GM21717 (cell line): Measurements from ENCODE around the gene THAP7.
"Not testable (repeated sequence)": the region's sequence is repeated elsewhere in the genome, so short reads cannot be mapped to it uniquely, and the experiment has no call there.

Source experiments
- ATAC-seq: cut with Tn5 transposase; IDR thresholded peaks from one replicate; pipeline ENCODE4 v1.9.1; 2021; ENCODE audit warnings: mild to moderate bottlenecking, moderate library complexity; ENCODE audit not compliant: unreplicated experiment

THAP7 gene

GRCh38 chr22:20979940-20980453, 21.9 kb downstream of the THAP7 start:
- ATAC-seq: no peak

DNA sequence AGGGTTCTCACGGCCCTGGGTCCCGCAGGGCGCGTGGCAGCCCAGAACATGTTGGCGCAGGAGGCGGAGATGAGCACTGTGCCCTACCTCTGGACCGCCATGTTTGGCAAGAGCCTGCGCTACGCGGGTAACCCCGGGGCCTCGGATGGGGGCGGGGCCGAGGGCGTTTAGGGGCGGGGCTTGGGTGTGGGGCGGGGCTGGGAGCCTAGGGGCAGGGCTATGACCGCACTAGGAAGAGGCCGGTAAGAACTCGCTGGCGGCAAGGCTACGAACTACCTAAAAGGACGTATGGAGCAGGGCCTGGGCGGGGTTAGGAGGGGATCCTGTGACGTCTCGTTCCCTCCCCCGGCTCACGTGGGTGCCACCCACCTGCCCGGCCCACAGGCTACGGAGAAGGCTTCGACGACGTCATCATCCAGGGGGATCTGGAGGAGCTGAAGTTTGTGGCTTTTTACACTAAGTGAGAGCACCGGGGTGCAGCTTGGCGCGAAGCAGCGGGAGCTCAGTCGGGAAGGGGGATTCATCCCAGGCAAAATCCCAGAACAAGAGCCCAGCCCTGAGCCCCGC, 22.6 kb downstream of the THAP7 start:
- ATAC-seq: no peak

GRCh38 chr22:20978419-20978818, 23.5 kb downstream of the THAP7 start:
- ATAC-seq: no peak

GRCh38 chr22:20977516-20978170, 24.3 kb downstream of the THAP7 start:
- ATAC-seq: no peak

DNA sequence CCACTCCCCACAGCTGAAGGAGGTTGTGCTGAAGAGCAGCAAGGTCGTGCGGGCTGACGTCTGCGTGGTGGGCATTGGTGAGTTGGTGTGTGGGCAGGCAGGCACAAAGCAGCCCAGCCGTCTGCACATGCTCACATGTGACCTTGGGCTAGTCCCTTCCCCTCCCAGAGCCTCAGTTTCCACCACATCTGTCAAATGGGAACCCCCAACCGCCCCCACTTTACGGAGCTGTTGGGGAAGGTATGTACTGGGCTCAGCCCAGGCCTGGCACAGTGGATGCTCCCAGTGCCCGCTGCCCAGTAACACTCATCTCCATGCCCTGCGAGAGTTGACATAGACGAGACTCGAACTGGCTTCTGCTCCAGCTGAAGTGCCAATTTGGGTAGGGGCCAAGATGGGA, 24.9 kb downstream of the THAP7 start:
- ATAC-seq: no peak

- ATAC-seq: no peak
Measured at GRCh38 chr22:20976291-20976877, 25.5 kb downstream of the THAP7 start.

DNA sequence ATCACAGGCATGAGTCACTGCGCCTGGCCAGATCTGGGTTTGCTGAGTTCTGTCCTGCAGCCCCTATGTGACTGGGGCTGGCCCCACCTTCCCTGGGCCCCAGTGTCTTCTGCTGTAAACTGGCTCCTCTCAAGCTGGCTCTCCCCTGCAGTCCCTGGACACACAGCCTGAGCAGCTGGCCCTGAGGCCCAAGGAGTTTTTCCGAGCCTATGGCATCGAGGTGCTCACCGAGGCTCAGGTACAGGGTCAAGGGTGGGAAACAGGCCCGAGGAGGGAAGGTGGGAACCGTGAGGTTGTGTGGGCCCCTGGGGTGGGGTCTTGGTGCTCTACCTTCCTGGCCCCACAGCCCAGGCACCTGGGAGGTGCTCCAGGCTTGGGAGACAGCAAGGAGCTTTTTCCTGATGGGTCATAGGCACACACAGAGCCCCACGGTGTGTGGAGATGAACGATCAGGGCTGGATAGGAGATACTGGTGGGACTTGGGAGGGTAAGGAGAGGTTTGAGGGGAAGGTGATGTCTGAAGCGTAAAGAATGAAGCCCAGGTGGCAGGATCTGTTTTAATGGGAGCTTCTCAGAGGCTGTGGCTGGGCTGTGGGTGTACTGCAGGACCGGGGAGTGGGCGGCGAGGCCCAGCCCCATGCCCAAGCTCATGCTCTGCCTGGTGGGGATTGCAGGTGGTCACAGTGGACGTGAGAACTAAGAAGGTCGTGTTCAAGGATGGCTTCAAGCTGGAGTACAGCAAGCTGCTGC, 26.2 kb downstream of the THAP7 start:
- ATAC-seq: no peak

DNA sequence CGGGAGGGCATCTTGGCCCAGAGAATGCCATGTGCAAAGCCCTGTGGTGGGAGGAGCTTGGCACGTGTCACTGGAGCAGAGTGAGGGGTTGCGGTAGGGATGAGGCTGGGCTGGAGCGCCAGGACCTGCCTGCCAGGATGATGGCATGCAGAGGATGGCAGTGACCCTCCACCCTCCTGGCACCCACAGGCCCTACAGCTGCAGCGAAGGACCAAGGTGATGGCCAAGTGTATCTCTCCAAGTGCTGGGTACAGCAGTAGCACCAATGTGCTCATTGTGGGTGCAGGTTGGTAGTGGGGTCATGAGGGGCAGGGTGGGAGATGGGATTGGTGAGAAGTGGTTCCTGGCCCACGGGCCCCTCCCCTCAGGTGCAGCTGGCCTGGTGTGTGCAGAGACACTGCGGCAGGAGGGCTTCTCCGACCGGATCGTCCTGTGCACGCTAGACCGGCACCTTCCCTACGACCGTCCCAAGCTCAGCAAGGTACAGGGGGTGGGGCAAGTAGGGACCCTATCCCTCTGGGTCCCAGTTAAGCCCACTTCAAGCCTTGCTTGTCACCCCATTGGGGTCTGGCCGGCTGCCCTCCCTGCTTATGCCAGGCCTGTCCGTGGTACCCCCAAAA, 27.5 kb downstream of the THAP7 start:
- no peak for ATAC-seq

DNA sequence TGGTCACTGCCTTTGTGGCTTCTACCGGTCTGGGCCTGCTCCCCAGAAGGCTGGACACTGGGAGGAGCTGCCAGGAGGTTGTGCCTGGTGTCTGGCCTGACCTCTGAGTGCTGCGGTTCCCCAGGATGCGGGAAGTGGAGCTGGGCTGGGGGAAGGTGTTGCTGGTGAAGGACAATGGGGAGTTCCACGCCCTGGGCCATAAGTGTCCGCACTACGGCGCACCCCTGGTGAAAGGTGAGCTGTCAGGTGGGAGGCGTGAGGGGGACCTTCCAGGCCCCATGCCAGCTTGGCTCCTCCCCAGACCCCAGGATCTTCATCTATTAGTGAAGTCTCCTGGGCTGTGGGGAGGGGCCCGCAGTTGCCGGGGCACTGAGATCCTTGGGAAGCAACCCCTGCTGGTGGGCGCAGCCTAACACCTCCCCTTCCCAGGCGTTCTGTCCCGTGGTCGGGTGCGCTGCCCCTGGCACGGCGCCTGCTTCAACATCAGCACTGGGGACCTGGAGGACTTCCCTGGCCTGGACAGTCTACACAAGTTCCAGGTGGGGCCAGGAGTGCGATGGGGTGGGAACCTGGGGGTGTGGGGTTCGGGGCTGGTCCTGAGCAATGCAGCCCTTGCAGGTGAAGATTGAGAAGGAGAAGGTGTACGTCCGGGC, 28.2 kb downstream of the THAP7 start:
- ATAC-seq: no peak

DNA sequence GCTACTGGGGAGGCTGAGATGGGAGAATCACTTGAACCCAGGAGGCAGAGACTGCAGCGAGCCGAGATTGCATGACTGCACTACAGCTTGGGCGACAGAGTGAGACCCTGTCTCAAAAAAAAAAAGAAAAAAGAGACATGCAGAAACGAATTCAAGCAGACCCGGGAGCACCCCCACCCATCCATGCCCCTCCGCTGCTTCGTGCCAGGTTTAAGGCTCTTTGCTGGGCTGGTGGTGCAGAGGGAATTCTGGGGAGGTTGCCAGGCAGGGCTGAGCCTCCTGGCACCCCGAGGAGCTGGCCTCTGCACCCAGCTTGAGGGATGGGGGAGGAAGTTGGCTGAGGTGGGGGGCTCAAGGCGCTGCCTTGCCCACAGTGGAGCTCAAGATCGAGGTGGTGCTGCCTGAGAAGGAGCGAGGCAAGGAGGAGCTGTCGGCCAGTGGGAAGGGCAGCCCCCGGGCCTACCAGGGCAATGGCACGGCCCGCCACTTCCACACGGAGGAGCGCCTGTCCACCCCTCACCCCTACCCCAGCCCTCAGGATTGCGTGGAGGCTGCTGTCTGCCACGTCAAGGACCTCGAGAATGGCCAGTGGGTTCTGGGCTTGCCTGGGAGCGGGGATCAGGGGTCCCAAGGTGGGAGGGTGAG, 28.9 kb downstream of the THAP7 start:
- no peak for ATAC-seq

DNA sequence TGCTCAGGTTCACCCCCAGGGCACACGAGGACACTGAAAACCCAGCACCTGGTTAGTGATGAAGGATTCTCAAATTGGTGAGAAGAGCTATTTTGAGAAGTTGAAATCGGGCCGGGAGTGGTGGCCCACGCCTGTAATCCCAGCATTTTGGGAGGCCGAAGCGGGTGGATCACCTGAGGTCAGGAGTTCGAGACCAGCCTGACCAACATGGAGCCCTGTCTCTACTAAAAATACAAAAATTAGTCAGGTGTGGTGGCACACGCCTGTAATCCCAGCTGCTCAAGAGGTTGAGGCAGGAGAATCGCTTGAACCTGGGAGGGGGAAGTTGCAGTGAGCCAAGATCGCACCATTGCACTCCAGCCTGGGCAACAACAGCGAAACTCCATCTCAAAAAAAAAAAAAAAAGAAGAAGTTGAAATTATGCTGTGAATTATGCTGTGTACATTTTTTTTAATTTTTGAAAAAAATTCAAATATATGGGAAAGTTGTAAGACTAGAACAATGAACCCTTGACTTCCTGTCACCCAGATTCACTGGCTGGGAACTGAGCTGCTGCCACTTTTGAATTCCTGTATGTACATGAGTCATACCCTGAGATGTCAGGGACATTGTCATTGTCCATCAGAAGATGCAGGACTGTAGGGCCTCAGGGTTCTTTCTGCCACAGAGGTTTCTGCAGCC, 29.8 kb downstream of the THAP7 start:
- not testable (repeated sequence) for ATAC-seq

GRCh38 chr22:20970939-20971657, 30.8 kb downstream of the THAP7 start:
- ATAC-seq: no peak

- ATAC-seq: no peak
Measured at GRCh38 chr22:20968281-20968977, 33.5 kb downstream of the THAP7 start.

GRCh38 chr22:20967697-20968211, 34.2 kb downstream of the THAP7 start:
- ATAC-seq: no peak

- no peak for ATAC-seq
Measured at GRCh38 chr22:20966883-20967696, 34.8 kb downstream of the THAP7 start, which contains the start of gene AIFM3. Gene AIFM3, plus strand, starts transcription at chr22:20967255. Its CDS starts 690 bp downstream, at chr22:20967945.

DNA sequence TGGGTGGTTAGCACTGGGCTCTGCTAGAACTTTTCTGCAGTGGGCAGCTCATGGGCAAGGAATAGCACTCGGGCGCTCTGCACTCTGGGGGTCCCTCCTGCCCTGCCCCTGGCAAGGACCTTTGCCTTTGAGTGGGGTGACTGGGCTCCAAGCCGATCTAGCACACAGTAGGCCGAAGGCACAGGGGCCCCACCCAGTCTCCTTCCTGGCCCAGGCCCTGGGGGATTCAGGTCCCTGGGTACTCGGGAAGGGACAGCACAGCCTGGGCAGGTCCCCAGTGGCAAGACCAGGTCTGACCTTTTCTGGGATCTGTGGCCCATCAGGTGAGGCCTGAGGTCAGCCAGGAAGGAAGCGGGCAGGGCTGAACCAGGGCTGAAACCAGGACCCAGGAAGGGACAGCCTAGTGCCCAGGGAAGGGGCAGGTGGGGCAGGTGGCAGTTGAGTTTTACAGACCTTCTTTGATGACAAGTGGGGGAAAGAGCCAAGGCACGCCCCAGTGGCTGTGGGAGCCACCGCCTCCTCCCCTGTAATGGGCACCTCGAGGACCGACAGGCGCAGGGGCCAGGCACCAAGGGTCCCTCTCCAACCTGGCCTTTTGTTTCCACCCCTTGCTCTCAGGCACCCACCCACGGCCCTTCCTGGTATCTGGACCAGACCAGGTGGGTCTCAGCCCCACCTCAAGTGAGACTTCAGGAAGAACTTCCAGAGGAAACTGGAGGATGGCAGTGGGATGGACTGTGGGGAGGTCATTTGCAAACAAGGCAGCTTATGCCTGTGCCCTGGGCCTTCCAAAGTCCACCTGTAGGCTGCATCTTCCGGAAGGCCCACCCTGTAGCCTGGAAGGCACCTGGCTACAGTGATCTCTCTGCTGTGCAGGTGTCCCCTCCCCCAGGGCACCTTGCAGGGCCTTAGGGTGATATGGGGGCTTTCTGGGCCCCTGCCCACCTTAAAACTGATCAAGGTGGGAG, 35.7 kb downstream of the THAP7 start:
- ATAC-seq: no peak
